ENCODE results near the gene OR10C1. TPM values are rescaled to one million over a fixed set of nuclear protein-coding genes. Genes with fewer than 3 reads are reported as not detected.

OR10C1 gene
- total RNA-seq, 1 experiment from 2014 or later, result not detected

- BruUV-seq (replicated peaks), result no TSS peak
- DNase-seq (ENCODE audit: low read depth, low spot score) (no peak), ATAC-seq (no peak)
- H3K4me3 ChIP-seq (replicated peaks in 1 of 2; ENCODE audit: low read depth in 1 of 2, low read length in 2 of 2), result no peak overlapping the region
- no peaks in the 10 kb centered on the region; the same call in 1 of the 2 replicates for H3K9me2 ChIP-seq (ENCODE audit: insufficient read depth)
- H3K9me3 ChIP-seq (ENCODE audit: control insufficient read depth in 1 of 2, insufficient read depth in 1 of 2, low read depth in 1 of 2, low read length in 2 of 2), result no peaks in the 10 kb centered on the region
- H3K27ac ChIP-seq (ENCODE audit: low read depth, low read length), result no peak overlapping the region
- no peaks in the 10 kb centered on the region for H4K20me1 ChIP-seq (ENCODE audit: insufficient read depth)
- H3K4me1 ChIP-seq (ENCODE audit: control insufficient read depth in 1 of 2, insufficient read depth in 2 of 2, low read length in 2 of 2), result no peaks in the 10 kb centered on the region
- ChIA-PET CTCF (no interaction called here), POLR2A (no interaction called here), RAD21 (ENCODE audit: low non-redundant PET in 1 of 2, low total read pairs in 2 of 2, uncharacterized antibody in 2 of 2, unreplicated experiment in 2 of 2) (no interaction called here)
- H3K27me3 ChIP-seq (ENCODE audit: insufficient read depth, low read length), result peaks cover 4% of the 10 kb centered on the region; the same call in 1 of the 2 replicates
- no peaks in the 10 kb centered on the region for H3K36me3 ChIP-seq (ENCODE audit: control insufficient read depth in 1 of 2, insufficient read depth in 2 of 2, low read length in 2 of 2)
- H3K4me2 ChIP-seq (ENCODE audit: low read length), result no peak overlapping the region
- H3K79me2 ChIP-seq (ENCODE audit: insufficient read depth, low read length), result no peaks in the 10 kb centered on the region
- no peak overlapping the region for H2AFZ ChIP-seq (ENCODE audit: low read depth, low read length, poor library complexity, severe bottlenecking)
- intact Hi-C loops (cut with micrococcal nuclease), result no loop called here
- TF ChIP-seq FOSL1 (IDR thresholded peaks at IDR 0.05; ENCODE audit: low read depth) (no peak), ZBTB33 (IDR thresholded peaks at IDR 0.05; ENCODE audit: extremely low read depth, insufficient replicate concordance, low read length) (no peak), ZFX (IDR thresholded peaks at IDR 0.05) (no peak), EGR1 (IDR thresholded peaks at IDR 0.05; ENCODE audit: low read depth) (no peak), POLR2AphosphoS5 (IDR thresholded peaks at IDR 0.05; ENCODE audit: low read depth, low read length) (no peak), SIN3A (IDR thresholded peaks at IDR 0.05; ENCODE audit: low read depth) (no peak), MAX (IDR thresholded peaks at IDR 0.05) (no peak), RAD21 (IDR thresholded peaks at IDR 0.05; ENCODE audit: low read depth) (no peak), CEBPB (IDR thresholded peaks at IDR 0.05; ENCODE audit: low read depth) (no peak), REST (IDR thresholded peaks at IDR 0.05; ENCODE audit: low read depth) (no peak), ELF1 (IDR thresholded peaks at IDR 0.05; ENCODE audit: borderline replicate concordance, low read depth) (no peak), POLR2A (IDR thresholded peaks at IDR 0.05; ENCODE audit: borderline replicate concordance, extremely low read depth, insufficient read depth, insufficient read length) (no peak), SRF (IDR thresholded peaks at IDR 0.05; ENCODE audit: low read depth) (no peak), CTCF (IDR thresholded peaks at IDR 0.05 in 2 of 3, conservative IDR thresholded peaks at IDR 0.05 in 1 of 3; ENCODE audit: borderline replicate concordance in 1 of 3, insufficient read depth in 1 of 3, low read depth in 2 of 3, low read length in 2 of 3) (no peak), ZNF274 (IDR thresholded peaks at IDR 0.05; ENCODE audit: low read depth, low read length) (no peak)
- no peak overlapping the region for H3K9ac ChIP-seq (ENCODE audit: low read length)
These were observed 50.2 kb downstream of the OR10C1 start for GRCh38 chr6:29489286-29489685.
